HG02610 (cell line): ENCODE measurements around the gene ADARB2.
A peak's percentile ranks its signal among the peaks of the same experiment; 100 is the strongest.
"Not testable (repeated sequence)": the region's sequence is repeated elsewhere in the genome, so short reads cannot be mapped to it uniquely, and the experiment has no call there.

Experiments
- ATAC-seq: cut with Tn5 transposase; IDR thresholded peaks from one replicate; pipeline ENCODE4 v1.9.1; 2021; ENCODE audit warnings: mild to moderate bottlenecking, moderate library complexity; ENCODE audit not compliant: unreplicated experiment

The ADARB2 gene

DNA sequence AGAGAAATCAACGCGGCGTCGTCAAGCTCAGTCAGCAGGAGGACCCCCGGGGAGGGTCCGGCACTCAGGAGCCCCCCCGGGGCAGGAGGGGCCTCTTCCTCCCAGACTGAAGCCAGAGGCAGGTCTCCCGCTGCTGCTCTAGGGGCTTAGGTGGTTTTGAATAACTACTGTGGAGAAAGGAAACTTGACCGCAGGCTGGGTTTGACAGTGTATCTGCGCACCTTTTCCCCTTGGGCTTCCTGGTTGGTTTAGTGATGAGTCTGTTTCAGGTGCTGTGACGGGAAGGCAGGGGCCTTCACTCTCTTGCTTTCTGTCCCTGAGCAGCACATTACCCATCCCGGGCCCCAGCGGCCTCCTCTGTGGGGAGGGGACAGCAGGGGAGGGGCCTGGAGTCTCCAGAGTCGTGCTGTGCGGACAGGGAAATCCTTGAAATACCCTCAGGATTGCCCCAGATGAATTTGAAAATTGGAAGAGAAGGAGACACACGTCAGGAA, 262.2 kb downstream of the ADARB2 start:
- no peak for ATAC-seq

DNA sequence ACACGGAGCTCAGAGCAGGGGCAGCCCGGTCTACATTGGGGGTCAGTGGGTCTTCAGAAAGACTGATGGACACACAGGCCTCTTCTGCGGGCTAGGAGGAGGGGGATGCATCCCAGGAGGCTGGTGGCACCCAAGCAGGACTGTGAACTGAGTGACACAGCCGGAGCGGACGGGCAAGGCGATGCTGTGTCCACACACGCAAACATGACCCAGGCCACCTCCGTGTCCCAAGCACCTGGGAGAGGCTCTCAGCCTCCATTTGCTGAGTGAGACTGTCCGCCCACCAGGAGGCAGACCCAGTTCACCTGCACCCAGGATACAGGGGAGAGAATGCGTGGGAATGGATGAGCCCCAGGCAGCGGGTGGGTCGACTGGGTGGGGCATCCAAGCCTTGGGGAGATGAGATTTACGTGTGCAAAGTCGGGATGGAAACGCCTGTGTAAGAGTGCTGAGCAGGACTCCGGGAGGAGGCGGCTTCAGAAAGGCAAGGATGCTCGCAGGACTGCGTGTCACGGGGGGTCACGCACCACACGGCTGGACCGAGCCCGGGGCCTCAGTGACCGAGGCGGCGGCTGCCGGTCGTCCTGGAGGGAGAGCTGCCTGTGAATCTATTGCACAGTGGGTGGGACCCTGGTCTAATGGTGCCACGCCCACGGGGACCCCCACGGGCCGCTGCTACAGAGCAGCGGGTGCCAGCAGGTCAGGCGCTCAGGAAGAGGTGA, 262.8 kb downstream of the ADARB2 start:
- ATAC-seq: no peak

DNA sequence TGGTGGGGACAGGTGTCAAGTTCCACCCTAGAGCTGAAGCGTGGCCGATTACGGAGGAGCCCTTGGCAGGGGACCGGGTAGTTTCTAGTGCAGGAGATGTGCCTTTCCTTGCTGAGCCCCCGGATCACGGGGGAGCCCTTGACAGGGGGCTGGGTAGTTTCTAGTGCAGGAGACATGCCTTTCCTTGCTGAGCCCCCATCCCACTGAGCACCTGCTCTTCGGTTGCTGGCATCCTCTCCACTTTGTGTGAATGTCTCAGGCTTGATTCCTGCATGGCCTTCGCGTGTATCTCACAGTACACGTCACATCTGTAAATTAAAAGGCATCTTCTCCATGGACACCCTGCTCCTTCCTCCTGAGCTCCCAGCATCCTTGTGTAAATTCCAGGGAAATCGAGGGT, 263.5 kb downstream of the ADARB2 start:
- ATAC-seq: no peak

DNA sequence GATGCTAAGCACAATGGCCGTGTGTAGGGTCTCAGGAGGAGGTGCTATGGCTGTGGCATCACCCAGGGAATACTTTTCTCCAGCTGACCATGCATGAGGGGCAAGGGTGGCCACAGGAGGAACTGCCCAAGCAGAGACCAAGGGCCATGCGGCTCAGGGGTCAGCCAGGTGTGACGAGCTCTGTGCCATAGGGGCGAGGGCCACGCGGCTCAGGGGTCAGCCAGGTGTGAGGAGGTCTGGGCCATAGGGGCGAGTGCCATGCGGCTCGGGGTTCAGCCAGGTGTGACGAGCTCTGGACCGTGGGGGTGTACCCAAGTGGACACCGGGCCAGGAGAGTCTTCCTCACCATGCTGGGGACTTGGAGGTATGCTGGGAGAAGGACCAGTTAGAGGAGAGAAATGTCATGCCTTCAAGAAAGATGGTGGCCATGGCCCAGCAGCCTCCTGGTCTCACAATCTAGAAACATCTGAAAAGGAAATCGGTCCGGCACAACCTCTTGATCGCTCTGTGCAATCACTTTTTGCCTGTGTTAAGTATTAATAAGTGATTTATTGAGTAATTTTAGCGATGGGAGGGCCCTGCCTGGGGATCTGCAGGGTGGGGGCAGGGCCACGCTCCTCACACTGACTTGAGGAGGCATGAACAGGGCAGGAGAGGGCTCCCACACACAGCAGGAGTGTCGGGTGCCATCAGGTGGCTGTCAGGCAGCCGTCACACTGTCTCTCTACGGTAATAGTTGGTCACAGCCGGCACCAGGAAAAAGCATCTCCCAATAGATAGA, 265.0 kb downstream of the ADARB2 start:
- ATAC-seq: no peak

DNA sequence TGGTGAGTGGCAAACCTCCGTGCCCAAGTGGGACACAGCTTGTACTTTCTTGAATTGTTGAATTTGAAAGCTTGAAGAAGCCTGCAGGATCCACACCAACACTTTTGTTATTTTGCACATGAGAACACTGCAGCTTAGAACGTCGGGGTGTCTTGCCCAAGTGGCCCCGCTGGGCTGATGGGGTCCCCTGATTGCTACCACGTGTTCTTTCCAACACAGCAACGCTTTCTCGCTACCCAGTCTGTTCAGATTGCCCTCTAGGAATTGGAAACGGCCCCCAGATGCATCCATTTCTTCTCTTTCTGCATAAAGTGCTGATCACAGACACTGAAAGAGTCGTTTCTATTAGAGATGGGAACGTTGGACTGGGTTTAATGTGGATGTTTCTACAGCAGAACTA, 268.5 kb downstream of the ADARB2 start:
- no peak for ATAC-seq

DNA sequence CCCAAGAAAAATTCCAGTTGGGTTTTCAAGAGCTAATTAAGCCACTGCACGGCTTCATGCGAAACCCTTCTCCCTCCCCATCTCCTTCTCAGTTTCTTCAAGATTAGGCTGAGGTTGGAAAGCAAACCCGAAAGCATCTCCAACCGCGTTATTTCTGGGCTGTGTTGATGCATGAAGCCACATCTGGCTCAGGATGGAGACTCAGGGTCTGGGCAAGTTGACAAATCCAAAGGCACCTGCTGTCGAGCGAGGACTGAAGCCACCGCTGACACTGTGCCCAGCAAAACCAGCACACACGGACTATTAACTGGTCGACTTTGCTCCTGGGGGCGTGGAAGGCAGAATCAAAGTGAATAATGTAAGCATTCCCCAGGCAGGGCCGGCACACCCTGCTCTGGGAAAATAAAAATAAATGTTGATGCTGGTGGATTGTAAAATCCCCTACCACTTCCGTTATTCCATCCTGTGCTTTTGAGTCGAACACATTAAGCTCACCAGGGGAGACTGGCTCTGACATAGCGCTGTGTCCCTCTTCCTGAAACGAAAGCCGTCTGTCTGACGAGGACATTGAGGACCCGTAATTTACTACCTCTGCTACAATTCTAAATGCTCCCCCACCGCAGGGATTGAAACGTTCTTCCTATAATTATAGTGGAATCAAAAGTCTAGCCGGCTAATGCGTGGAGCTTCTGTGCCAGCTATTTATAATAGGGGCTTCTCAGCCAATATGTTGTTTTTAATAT, 269.8 kb downstream of the ADARB2 start:
- no peak for ATAC-seq

DNA sequence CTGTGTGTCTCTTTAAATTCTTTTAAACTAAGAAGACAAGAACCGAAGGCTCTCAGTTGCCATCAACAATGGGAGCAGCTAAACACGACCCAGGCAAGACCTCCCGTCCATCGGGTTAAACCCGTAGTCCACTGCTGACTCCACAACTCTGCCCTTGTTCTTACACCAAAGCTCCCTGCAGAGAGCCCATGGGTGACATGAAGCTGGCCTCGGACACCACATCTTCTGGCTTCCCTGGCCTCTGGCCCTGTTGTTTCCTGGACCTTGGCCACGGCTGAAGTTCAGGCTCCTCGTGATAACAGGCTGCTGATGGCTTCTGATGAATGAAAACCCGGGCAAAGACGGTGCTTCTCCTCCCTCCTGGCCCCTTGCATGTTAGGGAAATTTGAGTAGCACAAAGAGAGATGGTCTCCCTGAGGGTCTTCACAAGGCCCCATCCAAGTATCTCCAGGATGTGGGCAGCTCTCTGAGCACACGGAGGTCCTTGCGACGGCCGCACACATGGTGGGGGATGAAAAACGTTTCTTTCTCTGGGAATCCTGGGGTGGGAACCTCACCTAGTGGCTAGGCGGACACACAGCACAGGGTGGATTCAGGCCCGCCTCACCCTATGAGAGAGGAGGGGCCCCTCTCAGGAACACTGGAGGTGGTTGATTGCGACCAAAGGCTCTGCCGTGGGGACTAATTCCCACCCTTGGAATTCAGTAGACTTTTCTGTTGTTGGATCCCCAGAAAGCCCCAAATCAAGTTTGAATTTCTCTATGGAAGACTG, 271.1 kb downstream of the ADARB2 start:
- ATAC-seq: no peak

DNA sequence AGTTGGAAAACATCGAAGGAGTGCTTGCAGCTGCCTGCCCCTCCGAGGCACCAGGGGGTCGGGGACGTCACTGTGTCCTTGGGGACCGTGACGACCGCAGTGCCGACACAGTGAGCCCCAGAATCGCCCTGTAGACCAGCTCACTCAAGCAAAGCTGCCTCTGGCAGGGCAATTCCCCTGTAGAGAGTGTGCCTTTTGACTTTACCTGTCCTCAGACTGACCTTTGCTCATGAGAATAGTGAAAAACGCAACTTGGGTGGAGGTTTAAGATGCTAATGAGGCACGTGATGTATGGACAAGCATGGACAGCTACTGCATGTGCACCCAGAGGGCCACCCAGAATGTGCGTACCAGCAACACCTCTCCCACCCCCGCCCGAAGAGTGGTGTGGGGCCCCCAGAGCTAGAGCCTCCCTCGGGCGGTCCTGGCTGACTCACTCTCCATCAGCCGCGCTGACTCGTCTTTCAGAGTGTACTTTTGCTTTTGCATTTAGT, 271.9 kb downstream of the ADARB2 start:
- ATAC-seq: no peak

DNA sequence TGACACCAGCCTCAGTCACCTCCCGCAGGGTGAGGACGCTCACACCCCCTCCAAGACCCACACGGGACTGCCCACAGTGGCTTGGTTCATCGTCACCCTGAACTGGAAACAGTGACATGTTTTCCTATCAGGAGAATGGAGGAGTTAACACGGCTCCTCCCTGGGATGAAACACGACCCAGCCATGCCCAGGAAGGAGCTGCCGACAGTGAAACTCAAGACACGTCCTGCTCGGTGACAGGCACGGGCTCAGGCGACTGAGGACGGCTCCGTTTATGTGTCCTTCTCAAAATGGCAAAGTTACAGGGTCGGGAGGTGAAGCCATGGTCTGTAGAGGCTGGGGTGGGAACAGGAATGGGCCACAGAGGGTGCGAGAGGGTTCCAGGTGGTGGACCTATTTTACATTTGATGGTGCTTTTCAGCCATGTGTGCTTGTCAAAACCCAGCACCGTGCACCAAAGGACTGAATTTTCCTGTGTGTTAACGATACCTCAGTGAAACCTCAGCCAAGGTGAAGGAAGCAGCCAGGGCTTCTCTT, 272.4 kb downstream of the ADARB2 start:
- ATAC-seq: no peak

DNA sequence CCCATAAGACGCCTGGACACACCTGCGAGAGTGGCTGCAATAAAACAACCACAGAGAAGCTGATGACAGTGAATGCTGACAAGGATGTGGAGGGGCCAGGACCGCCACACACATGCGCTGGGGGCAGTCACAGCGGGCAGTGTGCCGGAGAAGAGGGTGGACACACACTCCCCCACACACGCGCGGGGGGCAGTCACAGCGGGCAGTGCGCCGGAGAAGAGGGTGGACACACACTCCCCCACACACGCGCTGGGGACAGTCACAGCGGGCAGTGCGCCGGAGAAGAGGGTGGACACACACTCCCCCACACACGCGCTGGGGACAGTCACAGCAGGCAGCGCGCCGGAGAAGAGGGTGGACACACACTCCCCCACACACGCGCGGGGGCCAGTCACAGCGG, 273.4 kb downstream of the ADARB2 start:
- ATAC-seq: not testable (repeated sequence)

DNA sequence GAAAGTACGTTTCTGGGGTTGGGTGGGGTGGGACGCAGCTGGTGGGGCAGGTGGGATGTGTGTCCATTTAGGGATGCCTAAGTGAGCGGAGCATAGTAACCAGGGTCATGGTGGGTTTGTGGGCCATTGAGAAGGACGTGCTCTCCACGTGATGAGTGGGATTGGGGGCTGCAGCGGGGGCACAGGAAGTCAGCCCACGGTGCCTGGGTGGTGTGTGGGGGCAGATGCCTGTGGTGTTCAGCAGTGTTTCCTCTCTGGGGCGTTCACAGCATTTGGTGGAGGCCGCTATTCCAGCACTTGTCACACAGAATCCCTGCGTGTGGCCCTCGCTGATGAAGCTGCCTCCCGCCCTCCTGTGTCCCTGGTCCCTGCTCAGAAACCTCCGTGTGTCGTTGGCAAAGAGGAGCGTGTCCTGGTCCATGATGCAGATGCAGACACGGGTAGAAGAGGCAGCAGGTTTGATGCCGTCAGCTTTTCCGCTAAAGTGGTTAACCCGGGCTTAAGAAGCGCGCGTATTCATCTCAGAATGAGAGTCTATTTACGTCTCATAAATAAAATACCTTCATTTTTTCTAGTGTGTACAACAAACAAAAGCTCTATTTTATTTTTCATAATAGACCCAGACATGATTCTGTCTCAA, 274.2 kb downstream of the ADARB2 start:
- no peak for ATAC-seq

DNA sequence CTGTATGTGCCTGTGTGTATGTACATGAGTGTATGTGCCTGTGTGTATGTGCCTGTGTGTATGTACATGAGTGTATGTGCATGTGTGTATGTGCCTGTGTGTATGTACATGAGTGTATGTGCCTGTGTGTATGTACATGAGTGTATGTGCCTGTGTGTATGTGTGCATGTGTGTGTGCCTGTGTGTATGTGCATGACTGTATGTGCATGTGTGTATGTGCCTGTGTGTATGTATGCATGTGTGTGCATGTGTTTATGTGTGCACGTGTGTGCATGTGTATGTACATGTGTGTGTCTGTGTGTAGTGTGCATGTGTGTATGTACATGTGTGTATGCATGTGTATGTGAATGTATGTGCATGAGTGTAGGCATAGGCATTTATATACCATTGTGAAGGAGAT, 274.8 kb downstream of the ADARB2 start:
- ATAC-seq: no peak

DNA sequence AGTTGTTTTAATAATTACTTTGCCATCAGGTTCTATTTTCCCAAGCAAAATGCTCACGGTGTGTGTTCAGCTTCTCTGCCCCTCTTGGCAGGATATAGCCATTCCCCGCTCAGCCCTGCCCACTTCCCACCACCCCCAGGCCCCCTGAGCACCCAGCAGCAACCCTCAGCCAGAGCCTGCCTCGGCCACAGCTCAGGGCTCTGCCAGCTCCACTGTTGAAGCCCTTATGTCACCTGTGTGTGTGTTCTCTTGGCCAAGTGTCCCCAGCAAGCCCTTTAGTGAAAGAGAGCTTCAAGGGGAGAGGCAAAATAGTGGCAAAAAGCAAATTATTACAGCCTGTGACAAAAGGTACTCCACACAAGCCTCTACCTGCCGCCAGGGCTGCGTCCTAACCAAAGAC, 275.3 kb downstream of the ADARB2 start:
- ATAC-seq: no peak

DNA sequence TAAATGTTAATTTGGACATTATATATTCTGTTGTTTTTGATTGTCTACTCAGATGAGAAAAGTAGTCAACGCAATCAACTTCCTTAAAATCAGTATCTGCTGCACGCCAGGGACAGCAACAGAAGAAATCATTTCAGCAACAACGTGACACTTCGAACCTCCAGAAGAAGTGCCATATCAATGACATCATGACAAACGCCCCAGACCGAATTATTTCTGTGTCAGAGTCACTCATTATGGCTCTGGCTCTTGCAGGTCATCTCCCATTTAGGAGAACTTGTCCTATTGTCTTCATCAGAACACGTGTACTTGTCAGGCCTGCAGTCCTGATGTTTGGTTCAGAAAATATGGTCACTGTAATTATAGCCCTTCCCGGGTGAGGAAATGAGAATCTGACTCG, 276.3 kb downstream of the ADARB2 start:
- no peak for ATAC-seq

DNA sequence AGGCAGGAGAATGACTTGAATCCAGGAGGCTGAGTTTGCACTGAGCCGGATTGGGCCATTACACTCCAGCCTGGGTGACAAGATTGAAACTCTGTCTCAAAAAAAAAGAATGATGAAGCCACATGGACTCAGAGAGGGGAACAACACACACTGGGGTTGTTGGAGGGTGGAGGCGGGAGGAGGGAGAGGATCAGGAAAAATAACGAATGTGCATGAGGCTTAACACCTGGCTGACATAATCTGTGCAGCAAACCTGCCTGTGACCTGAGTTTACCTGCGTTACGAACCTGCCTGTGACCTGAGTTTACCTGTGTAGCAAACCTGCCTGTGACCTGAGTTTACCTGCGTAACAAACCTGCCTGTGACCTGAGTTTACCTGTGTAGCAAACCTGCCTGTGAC, 277.7 kb downstream of the ADARB2 start:
- ATAC-seq: not testable (repeated sequence)

DNA sequence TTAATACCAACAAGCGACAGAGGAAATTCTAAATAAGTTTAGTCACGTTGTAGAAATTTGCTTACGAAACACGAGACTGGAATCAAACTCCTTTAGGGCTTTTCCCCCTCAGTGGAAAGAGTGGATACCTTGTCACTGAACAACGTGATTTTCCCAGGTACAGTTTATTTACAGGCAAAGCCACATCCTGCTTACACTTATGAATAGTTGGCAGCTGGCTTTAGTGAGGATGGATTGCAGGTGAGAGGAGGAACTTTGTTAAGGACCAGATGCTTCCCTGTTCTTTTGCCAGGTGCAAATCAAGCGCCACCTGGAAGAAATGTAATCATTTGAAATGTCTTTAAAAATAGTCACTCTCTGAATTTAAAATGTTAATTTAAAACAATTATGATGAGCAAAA, 282.4 kb downstream of the ADARB2 start:
- ATAC-seq: peak; percentile 12

DNA sequence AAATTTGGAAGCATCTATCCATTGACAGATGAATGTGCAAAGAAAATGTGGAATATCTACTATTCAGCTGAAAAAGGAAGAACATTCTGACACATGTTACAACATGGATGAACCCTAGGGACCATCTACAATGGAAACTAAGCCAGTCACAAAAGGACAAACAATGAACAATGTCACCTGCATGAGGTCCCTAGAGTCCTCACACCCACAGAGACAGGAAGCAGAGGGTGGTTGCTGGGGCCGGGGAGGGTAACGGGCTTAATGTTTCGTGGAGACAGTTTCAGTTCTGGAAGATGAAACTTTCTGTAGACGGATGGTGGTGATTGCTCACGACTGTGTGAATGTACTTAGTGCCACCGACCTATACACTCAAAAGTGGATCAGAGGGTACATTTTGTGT, 282.9 kb downstream of the ADARB2 start:
- ATAC-seq: peak; percentile 96

DNA sequence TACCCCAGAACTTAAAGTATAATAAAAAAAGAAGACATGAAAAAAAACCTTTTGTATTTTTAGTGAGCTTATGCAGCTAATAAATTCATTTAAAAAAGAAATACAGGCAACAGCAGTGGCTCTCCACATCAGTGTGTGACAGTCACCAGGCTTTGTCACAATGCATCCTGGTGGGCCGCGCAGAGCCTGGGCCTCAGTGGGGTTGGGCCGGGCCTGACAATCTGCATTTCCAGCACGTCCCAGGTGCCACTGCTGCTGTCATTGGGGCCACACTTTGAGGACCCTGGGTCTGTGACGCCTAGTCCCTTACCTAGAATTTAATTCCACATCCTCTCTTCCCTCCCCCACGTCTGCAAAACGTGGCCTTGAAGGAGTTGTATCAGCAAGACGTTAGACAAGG, 284.5 kb downstream of the ADARB2 start:
- no peak for ATAC-seq

DNA sequence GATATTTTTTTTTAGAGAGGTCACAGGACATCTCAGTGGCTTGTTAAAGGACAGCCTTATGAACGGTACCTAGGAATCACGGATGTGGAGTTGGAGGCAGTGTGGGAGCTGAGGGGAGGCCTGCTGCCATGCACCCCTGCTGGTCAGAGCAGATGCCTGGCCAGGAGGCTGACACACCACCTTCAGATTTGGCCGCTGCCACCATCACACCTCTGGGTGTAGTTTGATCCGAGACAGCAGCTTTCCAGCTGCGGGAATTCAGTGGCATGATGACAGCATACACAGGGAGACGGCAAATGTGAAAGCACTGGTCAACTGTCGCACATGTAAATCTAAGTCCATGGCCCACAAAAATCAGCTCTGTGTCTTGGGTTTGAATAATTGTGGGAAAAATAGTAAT, 285.4 kb downstream of the ADARB2 start:
- ATAC-seq: no peak

DNA sequence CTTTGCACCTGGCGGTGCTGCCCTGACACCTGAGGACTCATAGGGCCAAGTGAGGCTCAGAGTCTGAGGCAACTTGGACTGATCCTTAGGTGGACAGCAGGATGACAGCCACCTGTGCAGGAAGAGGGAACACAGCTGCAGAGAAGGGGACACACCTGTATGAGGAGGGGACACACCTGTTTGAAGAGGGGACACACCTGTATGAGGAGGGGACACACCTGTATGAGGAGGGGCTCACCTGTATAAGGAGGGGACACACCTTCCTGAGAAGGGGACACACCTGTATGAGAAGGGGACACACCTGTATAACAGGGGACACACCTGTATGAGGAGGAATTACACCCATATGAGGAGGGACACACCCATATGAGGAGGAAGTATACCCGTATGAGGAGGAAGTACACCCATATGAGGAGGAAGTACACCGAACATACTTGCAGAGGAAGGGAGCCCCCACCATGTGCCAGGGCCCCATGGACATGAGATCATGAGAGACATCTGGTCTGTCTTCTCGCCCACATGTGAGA, 285.9 kb downstream of the ADARB2 start:
- no peak for ATAC-seq
